Measurements from ENCODE around the gene BSND.

BSND gene

DNA sequence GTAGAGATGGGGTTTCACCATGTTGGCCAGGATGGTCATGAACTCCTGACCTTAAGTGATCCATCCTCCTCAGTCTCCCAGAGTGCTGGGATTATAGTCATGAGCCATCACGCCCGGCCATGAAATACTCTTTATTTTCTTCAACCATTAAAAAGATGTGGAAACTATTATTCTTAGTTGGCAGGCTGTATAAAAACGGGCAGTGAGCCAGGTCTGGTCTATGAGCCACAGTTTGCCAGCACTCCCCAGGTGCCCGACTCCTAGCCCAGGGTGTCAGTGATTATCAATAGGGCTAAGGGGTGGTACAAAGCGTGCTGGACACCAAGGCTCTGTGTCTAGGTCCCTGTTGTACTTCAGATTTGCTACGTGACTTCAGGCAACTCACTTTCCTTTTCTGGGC, 22.0 kb upstream of the BSND start:
- DNase-seq = no peak

DNA sequence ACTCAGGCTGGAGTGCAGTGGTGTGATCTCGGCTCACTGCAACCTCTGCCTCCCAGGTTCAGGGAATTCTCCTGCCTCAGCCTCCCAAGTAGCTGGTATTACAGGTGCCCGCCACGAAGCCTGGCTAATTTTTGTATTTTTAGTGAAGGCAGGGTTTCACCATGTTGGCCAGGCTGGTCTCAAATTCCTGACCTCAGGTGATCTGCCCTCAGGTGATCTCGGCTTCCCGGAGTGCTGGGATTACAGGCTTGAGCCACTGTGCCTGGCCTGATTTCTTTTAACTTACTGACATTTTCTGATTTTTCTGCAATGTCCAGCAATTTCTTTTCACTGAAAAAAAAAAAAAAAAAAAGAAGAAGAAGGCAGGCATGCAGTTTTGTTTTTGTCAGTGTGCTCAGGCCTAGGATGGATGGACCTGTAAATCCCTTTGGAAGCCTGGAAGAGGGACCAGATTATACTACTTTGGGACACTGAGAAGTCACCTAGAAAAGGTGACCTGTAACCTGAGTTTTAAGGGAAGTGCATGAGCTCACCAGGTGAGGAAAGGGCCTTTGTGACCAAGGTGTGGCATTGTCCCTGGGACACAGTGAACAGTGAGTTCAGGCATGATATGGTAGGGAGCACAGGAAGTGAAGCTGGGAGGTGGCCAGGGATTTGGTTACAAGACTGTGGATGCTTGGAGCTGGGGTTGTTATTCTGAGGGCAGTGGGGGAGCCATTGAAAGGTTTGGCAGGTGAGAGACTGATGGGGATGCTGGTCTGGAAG, 21.0 kb upstream of the BSND start:
- no peak for DNase-seq

DNA sequence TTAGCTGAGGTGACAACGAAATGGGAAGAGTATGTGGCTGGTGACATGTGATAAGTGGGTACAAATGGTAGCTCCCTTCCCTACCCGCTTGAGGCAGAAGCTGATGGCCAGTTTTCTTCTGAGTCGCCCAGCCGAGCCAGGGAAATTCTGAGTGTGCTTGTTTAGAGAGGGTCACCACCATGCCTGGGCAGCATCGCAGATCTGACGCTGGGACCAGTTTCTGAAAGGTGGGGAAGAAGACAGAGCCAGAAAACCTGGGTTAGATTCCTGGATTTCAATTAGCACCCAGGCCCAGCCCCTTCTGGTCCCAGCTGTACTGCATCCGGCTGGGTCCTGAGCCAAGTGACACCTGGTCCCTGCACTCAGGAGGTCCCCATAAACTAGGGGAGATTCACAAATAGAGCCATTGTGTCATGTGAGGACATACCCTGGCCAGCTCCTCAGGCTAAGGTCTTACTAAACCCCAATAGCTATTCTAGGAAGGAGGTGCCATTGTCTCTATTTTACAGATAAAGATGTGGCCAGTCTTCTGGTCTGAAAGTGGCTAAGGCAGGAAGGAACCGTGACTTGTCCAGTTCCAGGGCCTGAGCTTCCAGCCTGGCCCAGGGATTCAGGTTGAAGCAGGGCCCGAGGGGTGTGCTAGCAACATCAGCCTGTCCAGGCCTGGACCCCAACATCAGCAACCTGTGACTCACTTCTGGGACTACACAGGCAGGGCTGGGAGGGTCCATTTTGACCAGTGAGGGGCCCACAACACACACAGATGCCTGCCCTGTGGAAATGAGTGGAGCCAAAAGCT, 20.0 kb upstream of the BSND start:
- no peak for DNase-seq

DNA sequence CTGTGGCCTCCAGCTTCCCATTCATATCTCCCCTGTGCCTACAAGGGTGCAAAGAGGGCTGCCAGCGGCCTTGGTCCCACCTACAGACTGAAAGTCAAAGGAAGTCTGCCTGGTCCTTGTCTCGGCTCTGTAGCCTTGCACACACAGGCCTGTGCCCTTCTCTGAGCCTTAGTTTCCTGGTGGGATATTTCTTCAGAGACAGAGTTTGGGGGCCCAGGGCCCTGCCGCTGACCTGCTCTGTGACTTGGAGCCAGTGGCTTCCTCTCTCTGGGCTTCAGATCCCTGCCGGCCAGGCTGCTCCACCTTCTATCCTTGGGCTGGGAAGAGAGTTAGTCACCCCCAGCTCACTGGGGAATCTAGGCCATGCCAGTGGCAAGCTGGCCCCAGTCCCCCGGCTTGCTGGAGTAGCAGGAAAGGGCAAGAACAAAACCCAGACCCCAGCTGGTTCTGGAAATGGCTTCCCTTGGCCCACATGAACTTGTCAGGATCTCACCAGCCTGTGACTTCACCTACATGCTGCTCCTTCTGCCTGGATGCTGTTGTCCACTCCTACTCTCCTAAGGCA, 19.3 kb upstream of the BSND start:
- DNase-seq = no peak

DNA sequence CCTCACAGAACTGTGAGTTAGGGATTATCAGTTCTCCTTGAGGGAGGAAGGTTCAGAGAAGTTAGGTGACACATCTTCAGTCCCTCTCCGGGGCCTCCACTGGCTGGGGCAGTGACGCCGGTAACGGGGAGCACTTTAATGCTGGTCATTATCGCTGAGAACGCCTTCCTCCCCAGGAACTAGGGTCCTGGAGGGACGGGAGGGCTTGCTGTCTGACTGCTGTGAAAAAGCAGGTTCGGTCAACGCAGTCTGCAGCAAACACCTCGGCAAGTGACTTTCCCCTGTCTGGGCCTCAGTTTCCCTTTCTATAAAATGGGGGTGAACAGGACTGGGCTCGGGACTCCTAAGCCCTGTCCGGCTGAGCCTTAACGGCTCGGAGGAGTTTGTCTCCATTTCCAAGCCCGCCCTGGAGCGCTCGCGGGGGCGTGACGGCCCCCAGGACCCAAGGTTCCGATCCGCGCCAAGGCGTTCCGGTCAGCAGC, 18.6 kb upstream of the BSND start:
- DNase-seq = no peak

DNA sequence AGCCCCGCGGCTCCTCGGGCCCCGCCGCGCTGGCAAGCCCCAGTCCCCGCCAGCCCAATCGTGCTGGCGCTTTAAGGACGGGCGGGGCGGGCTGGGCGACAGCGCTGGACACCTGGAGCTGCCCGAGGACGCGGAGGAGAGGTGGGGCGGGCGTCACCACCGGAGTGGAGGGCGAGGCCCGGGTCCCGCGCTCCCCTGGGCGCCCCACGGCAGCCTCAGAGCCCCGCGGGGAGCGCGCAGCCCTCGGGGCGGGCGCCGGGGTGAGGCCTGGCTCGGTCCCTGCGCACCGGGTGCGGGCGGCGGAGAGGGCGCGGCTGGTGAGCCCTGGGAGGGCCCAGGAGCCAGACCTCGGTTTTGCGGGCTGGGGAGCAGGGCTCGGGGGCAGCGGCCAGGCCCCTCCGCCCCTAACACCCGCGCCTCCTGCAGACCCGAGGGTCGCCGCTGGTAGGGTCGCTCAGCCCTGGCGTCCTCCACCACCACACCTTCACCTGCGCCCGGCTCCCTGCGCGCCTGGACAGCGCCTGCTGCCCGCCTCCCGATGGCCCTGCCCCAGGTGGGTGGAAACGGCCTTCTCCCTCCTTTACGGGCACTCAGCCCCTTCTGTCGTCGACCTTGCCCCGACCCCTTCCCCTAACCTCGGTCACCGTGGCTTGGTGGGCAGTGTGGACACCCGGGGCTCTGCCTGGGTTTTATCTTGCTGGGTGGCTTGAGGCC, 18.0 kb upstream of the BSND start, which contains the start of gene TMEM61:
Gene TMEM61 (plus strand): TSS at position 101 of the 714 bp plus-strand sequence. CDS start 438 bp downstream, at position 539.
- DNase-seq = peak in 1 of 3 donors; percentile 15

DNA sequence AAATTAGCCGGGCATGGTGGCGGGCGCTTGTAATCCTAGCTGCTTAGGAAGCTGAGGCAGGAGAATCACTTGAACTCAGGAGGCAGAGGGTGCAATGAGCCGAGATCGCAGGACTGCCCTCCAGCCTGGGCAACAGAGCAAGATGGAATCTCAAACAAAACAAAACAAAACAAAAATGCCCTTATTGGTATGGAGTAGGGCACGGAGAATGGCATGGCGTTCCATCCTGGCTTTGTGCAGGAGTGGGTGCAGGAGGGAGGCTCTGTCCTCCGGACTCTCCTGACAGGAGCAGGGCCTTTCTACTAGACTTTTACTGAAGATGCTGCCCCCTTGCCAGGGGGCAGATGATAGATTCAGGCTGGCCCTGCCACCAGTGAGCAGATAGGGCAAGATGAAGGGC, 17.3 kb upstream of the BSND start:
- no peak for DNase-seq

DNA sequence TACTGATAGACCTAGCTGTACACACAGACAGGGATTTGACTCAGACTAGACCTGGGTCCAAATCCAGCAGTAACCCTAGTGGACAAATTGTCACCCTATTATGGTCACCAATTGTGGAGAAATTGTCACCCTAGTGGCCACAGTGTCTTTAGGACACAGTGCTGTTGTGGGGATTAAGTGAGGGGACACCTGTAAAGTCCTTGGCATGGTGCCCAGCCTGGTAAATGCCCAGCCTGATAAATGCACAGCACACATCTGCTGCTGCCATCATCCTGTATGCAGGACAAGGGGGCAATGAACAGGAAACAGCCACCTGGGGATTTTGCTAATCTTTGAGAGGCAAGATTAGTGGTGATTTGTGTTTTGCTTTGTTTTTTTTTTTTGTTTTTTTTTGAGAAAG, 16.0 kb upstream of the BSND start:
- no peak for DNase-seq

DNA sequence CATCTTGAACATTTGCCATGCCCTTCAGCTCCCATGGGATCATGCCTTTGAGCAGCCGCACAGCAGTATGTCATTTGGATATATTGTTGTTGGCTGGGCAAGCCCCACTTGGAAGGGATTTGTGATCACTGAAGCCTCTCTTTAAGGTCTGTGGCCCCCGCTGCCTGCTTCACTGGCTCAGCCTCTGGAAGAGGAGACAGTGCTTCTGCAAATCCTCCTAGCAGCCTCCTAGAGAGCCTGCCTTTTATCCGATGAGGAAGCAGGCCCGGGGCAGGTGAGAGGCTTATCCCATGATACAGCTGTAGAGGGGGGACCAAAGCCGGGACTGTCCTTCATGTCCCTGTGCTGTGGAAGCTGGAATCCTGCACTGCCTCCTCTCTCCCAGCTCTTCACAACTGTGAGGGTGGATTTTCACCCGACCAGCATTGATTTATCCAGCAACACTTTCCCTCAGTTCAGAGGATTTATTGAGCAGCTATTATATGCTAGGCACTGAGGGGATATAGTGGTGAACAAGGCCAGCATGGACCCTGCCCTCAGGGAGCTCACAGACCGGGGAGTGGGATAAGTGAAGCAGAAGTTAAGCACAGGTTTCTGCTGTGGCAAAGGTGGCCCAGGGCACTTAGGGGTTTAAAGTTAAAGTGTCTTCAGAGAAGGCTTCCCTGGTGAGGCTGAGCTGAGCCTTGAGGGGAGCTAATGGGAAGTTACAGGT, 14.4 kb upstream of the BSND start:
- no peak for DNase-seq

DNA sequence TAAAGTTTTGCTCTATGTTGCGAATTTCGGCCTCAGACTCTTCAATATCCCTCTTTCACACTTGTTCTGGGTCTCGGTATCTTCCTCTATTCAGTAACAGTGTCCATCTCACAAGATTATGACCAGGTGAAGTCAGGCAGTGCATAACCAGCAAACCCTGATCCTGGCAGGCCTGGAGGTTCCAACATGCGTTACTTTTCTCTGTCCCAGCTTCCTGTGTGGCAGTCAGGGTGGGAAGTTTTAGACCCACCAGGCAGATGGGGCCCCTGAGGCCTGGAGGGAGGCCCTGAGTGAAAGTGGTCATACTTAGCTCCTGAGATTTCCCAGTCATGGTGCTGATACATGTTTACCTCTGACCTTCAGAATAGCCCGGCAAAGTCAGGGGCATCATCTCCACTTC, 13.2 kb upstream of the BSND start:
- no peak for DNase-seq

DNA sequence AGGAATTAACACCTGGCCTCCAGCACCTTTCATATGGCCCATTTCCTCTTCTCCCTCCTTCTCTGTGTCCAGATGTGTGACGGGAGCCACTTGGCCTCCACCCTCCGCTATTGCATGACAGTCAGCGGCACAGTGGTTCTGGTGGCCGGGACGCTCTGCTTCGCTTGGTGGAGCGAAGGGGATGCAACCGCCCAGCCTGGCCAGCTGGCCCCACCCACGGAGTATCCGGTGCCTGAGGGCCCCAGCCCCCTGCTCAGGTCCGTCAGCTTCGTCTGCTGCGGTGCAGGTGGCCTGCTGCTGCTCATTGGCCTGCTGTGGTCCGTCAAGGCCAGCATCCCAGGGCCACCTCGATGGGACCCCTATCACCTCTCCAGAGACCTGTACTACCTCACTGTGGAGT, 12.7 kb upstream of the BSND start:
- no peak for DNase-seq

DNA sequence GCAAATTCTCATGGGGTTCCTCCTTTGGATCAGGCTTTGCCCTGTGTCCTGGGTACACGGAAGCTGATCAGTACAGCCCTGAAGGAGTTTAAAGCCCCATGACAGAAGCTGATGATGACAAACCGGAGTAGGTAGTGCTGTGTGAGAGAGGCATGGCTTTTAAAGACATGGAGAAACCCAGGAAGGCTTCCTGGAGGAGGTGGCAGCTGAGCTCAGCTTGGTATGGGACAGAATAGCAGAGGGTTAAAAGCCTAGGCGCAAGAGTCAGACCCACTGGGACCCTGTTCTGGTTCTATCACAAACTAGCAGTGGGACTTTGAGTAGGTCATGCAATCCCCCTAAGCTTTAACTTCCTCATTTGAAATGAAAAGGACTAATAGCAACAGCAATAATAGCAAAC, 12.2 kb upstream of the BSND start:
- DNase-seq = no peak

DNA sequence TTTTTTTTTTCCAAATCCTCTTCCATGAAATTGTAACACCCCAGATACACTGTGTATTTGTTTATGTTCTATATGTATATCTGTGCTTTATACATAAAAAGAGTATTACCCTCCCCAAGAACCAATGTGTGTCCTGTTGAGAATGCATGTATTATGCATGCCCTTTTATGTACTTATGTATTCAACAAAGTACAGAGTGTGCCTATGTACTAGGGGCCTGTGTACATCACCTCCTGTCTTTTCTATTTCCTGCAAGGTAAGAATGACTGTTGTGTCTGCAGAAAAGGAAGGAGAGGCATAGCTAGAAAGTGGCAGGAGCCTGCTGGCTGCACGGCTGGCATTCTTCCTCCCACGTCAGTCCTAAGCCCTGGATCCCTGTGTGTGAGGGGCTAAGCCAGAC, 11.3 kb upstream of the BSND start:
- no peak for DNase-seq

DNA sequence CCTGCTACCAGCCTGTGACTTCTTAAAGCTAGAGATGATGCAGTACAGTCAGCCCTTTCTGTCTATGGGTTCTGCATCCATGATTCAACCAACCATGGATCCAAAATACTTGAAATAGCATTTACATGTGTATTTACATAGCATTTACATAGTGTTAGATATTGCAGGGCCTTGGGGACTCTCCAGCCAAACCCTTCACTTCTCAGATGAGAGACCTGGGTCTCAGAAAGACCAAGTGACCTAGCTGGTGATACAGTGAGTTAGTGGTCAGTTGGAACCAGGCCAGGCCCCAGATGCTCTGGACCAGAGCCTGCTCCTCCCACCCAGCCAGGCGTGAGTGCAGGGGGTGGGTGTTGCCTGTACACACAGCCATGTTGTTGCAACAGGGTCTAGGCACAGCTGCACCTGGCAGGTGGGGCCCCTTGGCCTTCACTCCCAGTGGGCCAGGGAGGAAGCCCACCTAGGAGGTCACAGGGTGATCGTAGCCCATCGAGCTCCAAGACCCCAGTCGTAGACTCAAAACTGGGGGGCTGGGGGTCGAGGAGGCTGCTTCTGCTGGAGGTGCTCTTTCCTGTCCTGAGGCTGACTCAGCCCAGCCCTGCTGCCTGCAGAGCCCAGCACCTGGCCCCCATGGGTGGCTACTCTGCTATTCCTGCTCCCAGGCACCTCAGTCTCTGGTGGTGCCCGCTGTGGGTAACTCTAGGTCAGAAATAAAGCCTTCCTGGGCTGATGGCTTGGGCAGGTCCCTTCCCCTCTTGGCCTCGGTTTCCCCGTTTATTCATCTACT, 10.6 kb upstream of the BSND start:
- no peak for DNase-seq

DNA sequence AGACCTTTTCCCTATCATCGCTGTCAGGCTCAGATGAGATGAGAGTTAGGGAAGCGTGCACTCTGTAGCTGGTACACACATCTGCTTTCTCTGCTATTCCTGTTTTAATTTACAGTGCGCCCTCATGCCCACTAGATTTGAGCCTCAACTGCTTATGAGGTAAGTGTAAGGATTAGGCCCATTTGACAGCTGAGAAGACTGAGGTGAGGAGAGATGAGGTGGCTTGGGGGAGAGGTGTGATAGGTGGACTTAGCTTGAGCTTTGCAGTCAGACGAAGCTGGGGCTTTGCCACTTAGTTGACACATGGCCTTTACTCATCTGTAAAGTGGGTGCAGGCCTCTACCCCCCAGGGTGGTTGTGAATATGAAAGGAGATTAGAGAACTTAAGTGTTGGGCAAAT, 9.8 kb upstream of the BSND start:
- no peak for DNase-seq

DNA sequence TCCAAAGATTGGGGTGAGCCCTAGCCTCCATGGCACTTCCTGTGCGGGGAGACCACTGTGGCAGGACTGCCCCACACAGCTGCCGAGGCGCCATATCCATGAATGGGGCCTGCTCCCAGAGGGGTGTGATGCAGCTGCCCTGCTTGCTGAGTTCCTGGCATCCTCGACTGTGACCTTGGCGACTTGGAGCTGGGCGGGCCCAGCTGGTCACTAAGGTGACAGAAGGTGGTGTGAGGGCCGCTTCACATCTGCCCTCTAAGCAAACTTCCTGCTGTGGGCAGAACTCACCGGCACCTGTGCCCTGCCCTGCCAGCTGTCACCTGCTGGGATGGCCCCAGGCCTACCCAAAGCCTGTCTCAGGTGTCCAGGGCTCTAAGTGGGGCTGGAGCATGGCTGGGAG, 9.3 kb upstream of the BSND start:
- DNase-seq = no peak

DNA sequence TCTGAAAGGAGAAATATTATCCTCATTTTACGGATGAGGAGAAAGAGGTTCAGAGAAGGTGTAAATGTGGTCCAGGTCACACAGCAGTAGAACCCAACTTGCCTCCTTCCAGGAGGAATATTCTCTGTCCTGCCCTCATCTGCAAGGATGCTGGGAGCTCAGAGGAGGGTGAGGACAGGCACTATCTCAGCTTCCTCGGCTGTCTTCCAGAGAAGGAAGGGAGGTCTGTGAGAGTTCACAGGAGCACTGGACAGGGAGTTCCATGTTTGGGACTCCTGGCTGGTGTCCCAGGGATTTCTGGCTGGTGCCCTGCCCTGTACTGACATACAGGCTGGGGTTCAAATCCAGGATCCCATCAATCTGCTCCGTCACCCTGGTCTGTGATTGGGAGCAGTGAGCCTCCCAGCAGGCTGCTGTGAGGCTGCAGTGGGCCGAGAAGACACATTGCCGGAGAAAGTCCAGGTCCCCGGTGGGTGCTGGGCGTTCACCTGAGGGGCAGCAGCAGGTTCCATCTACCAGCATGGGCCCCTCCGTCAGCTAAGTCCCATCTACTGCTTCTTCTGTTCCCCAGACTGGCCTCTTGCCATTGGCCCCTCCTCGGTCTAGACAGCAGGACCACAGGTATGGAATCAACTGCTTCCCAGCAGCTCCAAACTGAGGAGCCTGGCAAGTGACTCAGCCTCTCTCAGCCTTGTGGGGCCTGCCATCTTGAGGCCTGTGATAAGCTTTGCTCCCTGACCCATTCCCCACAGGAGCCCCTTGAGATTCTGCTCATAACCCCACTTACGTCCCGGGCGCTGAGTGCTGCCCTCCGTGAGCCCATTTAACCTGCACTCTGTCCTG, 8.5 kb upstream of the BSND start:
- DNase-seq = no peak

DNA sequence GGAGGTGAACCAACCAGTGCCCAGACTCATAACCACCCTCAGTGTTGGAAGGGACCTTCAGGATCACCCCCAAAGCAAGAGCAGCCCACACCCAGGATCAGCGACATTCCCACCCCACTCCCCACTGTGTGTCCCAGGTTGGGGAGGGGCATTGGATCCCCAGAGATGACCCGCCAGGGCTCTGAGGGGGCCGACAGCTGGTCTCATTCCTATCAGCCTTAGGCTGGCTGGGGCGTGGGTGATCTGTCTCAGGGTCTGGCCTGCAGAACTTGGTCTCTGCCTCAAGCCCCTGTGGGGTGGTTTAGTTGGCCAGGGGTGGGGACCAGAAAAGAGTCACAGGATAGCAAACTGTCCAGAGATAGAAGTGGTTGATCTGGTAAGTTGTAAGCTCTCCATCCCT, 7.8 kb upstream of the BSND start:
- DNase-seq = no peak

DNA sequence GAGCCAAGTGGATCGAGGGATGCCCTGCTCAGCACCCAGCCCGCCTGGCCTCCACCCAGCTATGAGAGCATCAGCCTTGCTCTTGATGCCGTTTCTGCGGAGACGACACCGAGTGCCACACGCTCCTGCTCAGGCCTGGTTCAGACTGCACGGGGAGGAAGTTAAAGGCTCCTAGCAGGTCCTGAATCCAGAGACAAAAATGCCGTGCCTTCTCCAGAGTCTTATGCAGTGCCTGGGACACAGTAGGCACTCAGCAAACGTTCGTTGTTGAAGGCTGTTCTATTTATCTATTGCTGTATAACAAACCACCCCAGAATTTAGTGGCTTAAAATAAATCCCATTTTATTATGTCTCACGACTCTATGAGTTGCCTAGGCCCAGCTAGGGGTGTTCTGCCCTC, 6.8 kb upstream of the BSND start:
- DNase-seq = no peak

DNA sequence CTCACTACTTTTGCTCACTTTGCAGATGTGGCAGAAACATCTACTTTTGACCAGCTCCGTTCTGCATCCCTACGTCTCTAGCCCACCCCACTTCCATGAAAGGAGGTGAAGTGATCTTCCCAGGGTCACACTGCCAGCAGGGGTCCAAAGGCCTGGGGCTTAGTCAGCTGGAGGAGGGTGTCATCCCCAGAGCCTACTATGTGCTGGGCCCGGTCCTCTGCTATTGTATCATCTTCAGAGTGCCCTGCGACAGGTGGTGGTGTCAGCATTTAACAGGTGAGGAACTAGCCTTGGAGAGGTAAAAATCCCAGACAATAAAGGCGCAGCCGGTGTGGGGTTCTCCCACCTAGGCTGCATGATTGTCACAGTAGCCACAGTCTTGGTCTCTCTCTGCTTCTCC, 5.6 kb upstream of the BSND start:
- no peak for DNase-seq

All from suppressor macrophage treated with lipopolysaccharide for 1 hour (primary cell).